Fibroblast of skin of right biceps (primary cell): ENCODE data around the gene HEG1.
"Not testable (repeated sequence)": the region's sequence is repeated elsewhere in the genome, so short reads cannot be mapped to it uniquely, and the experiment has no call there.

Experiments used
- DNase-seq: peaks from one replicate; pipeline ENCODE4 v3.0.0-alpha.2; 2013

Gene HEG1

GRCh38 chr3:124978627-124979026 lies 77.2 kb downstream of the HEG1 start:
- DNase-seq, result no peak

- DNase-seq, result no peak
Observed at GRCh38 chr3:124976383-124976782, 79.4 kb downstream of the HEG1 start.

GRCh38 chr3:124974691-124975090 lies 81.1 kb downstream of the HEG1 start:
- DNase-seq, result no peak

- DNase-seq, result no peak
Observed at GRCh38 chr3:124973290-124973689, 82.5 kb downstream of the HEG1 start.

GRCh38 chr3:124972457-124972856 lies 83.3 kb downstream of the HEG1 start:
- no peak for DNase-seq

- no peak for DNase-seq
Observed at GRCh38 chr3:124969963-124970722, 85.7 kb downstream of the HEG1 start.

GRCh38 chr3:124969190-124969589 lies 86.6 kb downstream of the HEG1 start:
- DNase-seq, result no peak

GRCh38 chr3:124967964-124968363 lies 87.8 kb downstream of the HEG1 start:
- DNase-seq, result no peak

GRCh38 chr3:124966521-124967445 lies 89.0 kb downstream of the HEG1 start:
- no peak for DNase-seq

GRCh38 chr3:124965413-124965812 lies 90.4 kb downstream of the HEG1 start:
- DNase-seq, result no peak

- DNase-seq, result peak; percentile 61
Observed at GRCh38 chr3:124964387-124964786, 91.4 kb downstream of the HEG1 start.

- DNase-seq, result no peak
Observed at GRCh38 chr3:124963755-124964154, 92.0 kb downstream of the HEG1 start.

- DNase-seq, result peak; percentile 32
Observed at GRCh38 chr3:124962403-124962940, 93.3 kb downstream of the HEG1 start.

GRCh38 chr3:124960698-124961097 lies 95.1 kb downstream of the HEG1 start:
- no peak for DNase-seq

- DNase-seq, result no peak
Observed at GRCh38 chr3:124960105-124960504, 95.7 kb downstream of the HEG1 start.

GRCh38 chr3:124957951-124958350 lies 97.8 kb downstream of the HEG1 start:
- DNase-seq, result not testable (repeated sequence)

- DNase-seq, result no peak
Observed at GRCh38 chr3:124952282-124952855, 103.4 kb downstream of the HEG1 start.

GRCh38 chr3:124951511-124952281 lies 104.1 kb downstream of the HEG1 start:
- peak; percentile 50 for DNase-seq

- no peak for DNase-seq
Observed at GRCh38 chr3:124950026-124950425, 105.8 kb downstream of the HEG1 start.

- DNase-seq, result no peak
Observed at GRCh38 chr3:124942613-124943012, 113.2 kb downstream of the HEG1 start.

- DNase-seq, result no peak
Observed at GRCh38 chr3:124941771-124942170, 114.0 kb downstream of the HEG1 start.

GRCh38 chr3:124939661-124940060 lies 116.1 kb downstream of the HEG1 start:
- DNase-seq, result no peak

- DNase-seq, result no peak
Observed at GRCh38 chr3:124938896-124939295, 116.9 kb downstream of the HEG1 start.
